CD1c-positive myeloid dendritic cell (primary cell): ENCODE measurements around the gene RING1.
A peak's percentile ranks its signal among the peaks of the same experiment; 100 is the strongest.

Source experiments
- DNase-seq: peaks from one replicate; pipeline ENCODE4 v3.0.0-alpha.2; 2016; ENCODE audit errors: extremely low spot score

The RING1 gene

DNA sequence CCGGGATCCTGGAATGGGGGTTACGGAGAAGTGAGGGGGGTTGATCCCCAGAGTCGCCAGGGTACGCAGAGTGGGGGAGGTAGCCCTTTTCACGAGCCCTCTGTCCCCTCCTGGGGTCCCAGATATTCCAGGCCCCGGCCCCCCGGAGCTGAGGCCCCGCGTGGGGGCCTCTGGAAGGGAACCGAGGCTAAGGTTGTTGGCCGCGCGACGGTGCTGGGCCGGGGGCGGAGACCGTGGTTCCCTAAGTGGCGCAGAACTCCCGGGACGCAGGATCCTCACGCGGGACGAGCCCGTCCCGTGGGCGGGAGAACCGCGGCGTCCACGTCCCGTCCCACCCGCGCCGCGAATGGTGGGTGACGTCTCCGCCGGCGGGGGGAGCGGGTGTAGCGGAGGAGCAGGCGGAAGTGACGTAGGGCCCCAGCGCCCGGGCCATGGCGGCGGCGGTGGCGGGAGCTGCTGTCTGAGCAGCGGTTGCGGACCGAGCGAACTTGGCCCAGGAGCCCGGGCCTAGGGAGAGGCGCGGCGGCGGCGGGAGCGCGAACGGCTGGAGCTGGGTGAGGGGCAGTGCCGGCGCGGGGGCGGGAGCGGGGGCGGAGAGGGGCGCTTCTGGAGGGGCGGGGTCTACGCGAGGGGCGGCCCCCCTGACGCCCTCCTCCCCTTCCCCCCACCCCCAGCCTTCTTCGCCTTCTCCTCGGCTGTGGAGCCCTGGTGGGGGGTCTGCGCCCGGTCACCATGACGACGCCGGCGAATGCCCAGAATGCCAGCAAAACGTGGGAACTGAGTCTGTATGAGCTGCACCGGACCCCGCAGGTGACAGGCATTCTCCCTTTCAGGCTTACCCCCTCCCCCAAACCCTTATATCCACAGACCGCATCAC lies at the start of gene RING1:
Gene RING1, plus strand, starts transcription at position 410 of the 877 bp plus-strand sequence. Its CDS starts 323 bp downstream, at position 733.
- peak; percentile 96 for DNase-seq

GRCh38 chr6:33160096-33160495 lies 48.2 kb upstream of the RING1 start:
- no peak for DNase-seq

GRCh38 chr6:33160728-33161344 lies 47.5 kb upstream of the RING1 start:
- DNase-seq = peak; percentile 58

- peak; percentile 94 for DNase-seq
Measured at GRCh38 chr6:33161354-33162331, 46.7 kb upstream of the RING1 start.

DNA sequence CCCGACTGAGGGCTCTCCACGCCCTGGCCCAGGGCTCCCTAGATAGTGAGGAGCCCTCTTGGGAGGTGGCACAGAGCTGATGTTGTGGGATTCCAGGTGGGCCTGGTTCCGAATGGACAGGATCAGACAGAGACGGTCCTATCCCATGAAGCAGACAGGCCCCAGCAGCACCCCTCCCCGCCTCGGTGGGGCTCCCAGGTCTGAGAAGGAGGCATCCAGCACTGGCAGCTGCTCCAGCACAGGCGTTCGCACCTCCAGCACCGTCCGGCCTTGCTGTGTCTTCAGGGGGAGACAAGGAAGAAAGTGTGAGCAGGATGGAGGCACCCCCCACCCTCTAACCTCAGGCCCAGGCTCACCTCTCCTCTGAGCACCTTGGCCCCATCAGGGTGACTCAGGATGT lies 44.8 kb upstream of the RING1 start:
- DNase-seq = no peak

- DNase-seq = no peak
Measured at GRCh38 chr6:33164176-33164575, 44.1 kb upstream of the RING1 start.

- DNase-seq = no peak
Measured at GRCh38 chr6:33164665-33165373, 43.5 kb upstream of the RING1 start.

DNA sequence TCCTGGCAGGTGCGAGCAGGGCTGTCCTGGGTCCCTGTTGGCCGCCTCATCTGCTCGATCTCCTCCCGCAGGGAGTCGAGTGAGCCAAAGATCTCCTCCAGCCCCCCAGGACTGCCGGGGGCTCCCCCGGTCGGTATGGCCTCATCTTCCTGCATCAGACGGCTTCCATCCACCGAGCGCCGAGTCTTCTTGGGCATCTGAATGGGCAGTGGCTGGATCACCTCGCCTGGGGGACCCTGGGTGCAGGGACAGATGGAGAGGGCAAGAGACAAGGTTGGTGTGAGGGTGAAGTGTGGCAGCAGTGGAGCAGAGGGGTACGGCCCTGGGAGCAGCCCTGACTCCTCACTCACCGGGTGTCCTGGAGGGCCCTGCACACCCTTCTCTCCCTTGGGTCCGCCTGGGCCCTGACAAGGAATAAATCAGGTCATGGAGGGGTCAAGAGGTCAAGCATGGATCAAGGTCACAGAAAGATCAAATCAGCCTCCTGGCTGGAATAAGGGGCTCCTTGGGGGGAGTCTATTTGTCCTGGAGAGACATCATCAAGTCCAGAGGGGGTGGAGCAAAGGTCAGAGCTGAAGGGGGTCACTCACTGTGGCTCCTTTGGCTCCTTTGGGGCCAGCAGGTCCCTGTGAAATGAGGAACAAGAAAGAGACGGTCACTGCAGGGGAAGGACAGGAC lies 42.6 kb upstream of the RING1 start:
- DNase-seq = no peak

GRCh38 chr6:33166363-33166762 lies 41.9 kb upstream of the RING1 start:
- no peak for DNase-seq

DNA sequence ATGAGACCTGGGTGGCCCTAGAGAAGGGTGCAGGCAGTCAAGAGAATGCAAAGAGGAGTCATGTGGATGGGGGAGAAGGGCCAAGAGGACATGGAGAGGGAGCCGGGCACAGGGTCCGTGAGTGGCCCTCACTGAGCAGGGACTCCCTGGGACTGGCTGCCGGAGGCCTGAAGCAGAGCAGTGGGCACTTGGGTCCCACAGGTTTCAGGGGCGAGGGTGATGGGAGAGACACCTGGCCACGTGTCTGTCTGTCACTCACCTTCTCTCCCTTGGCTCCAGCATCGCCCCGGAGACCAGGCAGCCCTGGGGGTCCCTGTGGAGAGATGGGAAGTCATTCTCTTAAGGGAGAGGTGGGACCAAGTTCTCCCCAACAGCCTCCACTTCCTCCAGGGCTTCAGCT lies 41.5 kb upstream of the RING1 start:
- no peak for DNase-seq

DNA sequence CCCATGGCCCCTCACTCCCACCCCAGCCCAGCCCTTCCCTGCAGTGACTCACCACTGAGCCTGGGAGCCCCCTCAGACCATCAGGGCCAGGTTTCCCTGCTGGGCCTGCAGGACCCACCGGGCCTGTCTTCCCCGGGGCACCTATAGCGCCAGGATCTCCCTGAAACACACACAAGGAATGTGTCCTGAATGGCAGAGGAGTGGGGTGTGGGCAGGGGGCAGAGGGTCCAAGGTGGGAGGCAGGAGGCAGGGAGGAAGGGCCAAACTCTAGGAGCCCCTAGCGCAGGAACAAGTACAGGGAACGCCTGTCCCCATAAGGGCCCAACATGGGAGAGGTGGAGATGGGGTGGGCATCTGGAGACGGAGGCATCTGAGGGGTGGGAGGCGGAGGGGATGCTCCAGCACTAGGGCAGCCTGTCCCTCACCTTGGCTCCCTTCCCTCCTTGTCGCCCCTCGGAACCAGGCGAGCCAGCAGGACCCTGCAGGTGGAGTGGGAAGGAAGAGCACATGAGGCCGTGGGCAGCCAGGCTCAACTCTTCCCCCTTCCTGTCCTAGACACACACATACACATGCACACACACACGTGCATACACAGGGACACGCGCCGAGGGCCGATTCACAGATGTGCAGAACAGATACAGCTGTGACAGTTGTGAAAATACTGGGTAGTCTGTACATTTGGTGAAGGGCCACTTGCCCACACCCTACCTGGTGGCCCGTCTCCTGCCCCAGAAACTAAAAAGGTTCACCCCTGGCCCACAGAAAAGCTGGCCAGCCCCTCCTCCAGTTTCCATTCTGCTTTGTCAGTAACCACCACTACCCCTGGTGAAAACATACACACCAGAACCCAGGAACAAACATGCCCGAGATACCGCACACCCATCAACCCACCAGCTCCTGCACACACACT lies 40.7 kb upstream of the RING1 start:
- DNase-seq = no peak

GRCh38 chr6:33168284-33168601 lies 40.1 kb upstream of the RING1 start:
- DNase-seq = no peak

DNA sequence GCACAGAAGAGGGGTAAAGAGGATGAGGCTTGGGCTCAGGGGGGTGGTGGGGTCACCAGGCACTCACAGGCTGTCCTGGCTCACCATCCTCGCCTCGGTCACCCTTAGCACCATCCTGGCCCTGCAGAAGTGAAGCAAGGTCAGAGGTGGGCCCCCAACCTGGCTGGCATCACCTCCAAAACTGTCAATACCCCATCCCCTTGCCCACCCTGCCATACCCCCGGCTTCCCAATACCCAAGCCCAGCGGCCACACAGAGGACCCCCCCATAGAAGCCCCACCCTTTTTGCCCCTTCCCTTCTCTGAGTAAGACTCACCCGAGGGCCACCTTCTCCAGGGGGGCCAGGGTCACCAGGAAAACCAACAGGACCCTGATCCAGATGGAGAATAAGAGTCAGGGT lies 39.7 kb upstream of the RING1 start:
- DNase-seq = no peak

DNA sequence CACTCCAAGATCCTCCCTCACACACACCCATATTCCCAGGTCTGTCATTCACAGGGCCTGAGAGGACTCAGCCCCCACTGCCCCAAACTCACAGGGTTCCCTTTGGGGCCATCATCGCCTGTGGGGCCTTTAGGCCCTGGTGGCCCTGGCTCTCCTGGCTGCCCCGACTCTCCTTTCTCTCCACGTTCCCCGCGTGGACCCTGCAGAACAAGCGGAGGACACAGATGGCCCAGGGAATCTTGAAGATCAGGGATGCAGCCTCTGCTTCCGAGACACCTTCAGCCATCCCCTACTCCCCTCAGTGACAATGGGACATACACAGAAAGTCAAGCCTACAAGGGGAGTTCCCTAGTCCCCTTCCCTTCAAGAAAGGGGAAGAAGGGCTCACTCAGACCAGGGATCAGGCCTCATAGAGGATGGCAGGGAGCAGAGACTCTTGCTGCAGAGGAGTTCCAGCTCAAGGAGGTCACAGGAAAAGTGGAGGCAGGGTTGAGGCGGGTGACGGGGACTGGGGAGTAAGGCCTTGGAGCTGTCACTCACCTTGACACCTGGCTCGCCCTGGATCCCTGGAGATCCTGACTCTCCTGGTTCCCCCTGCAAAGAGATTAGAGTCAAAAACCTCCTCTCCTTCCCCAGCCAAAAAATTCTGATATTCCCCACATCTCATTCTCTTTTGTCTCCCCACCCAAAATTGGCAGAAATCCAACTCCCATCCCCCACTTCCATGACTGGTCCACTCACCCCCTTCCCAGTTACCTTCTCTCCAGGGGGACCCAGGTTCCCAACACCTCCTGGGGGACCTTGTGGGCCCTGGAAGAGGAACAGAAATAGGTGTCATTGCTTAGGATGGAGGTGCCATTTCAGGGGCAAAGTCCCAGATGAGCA lies 38.8 kb upstream of the RING1 start:
- DNase-seq = no peak

GRCh38 chr6:33170176-33171015 lies 37.9 kb upstream of the RING1 start:
- no peak for DNase-seq

- no peak for DNase-seq
Measured at GRCh38 chr6:33171016-33171879, 37.1 kb upstream of the RING1 start.
